GM18498 (cell line): ENCODE results near the gene CELSR1.

Experiments
- ATAC-seq: cut with Tn5 transposase; IDR thresholded peaks from one replicate; pipeline ENCODE4 v1.9.1; 2021; ENCODE audit warnings: mild to moderate bottlenecking, moderate library complexity; ENCODE audit not compliant: unreplicated experiment

The CELSR1 gene

DNA sequence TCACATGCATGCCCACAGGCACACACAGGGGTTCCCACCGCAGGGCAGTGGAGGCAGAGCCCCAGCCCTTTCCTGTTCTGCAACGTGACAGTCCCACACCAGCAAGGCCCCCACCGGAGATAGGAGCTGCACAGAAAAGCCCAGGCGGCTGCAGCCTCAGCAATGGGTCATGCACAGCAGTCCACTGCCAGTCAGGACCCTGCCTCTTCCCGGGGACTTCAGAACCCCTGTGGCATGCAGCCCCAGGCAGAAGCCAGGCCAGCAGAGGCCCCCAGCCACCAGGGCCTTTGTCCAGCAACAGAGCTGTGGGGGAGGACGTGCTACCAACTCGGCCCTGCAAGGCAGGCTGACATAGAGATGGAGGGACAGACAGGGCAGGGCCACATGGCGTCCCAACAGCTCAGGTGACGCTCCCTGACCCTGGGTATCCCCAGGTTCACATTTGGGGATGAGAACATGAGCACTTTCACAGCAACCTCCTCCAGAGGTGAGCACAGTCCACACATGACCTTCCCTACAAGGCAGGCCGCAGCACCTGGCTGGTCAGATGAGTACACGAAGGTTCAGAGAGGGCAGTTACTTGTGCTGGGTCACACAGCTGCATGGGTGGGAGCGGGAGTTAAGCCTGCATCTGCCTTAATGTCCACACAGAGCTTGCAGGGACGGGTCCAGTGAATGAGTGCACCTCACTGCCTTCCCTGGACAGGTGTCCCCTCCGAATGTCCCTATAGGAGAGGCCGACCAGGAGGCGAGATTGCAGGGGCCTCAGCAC is 87.3 kb downstream of the CELSR1 start:
- no peak for ATAC-seq

DNA sequence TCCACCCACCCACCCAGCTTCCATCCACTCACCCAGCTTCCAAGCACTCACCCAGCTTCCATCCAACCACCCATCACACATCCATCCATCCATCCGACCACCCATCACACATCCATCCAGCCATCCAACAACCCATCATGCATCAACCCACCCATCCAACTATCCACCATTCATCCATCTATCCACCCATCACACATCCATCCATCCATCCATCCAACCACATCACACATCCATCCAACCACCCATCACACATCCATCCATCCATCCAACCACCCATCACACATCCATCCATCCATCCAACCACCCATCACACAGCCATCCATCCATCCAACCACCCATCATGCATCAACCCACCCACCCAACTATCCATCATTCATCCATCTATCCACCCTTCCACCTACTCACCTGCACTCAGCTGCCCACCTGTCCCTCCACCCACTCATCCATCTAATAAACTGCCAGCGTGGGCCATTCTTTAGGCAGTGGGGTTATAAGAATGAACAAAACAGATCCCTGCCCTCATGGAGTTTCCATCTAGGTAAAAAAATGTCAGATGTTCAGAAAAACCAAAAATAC is 88.2 kb downstream of the CELSR1 start:
- ATAC-seq = no peak

DNA sequence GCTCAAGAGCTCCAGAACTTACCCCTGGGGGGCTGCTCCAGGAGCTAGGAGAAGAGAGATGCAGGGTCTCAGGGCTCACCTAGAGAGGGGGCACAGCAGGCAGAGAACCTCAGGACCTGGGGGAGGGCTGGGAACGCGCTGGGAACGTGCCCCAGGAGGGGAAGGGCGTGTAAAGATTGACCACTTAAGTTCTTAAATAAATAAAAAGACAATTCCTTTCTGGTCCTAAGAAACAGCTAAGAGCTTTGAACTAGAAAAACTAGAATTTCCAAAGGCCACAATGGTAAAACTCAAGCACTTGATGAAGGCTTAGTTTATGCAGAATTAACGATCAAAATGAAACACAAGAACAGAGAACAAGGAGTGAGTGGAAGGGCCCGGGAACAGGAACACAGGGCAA is 89.1 kb downstream of the CELSR1 start:
- ATAC-seq = no peak

DNA sequence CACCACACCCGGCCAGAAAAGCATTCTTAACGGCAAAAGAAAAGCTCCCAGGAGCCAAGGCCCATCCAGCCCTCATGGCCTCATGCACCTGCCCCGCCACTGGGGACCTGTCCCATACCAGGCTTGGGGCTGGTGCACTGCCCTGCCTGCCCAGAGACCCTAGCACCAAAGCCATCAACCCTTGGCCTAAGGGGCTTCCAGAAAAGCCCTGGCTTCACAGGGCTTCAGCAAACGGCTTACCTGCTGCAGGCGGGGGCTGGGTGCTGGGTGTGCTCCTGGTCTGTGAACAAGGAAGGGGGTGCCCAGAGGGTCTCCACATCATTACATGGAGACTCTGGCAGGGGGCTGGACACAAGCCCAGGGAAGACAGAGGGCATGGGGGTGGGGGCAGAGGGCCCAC is 89.5 kb downstream of the CELSR1 start:
- ATAC-seq = no peak

DNA sequence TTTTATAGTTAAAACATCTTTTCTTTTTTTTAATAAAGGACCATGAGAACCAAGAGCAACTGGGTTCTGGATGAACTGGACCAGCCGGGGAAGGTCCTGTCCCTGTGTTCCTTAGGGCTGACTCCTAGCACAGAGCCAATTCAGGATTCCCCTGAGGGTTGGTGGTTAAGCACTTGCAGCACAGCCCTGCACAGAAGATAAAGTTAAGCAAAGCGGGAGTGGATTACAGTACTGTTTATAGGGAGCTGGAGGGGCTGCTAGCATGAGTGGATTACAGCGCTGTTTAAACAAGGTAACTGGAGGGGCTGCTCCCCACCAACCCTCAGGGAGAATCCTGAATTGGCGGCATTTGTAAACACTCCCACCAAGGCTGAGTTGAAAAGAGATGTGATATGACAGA is 90.6 kb downstream of the CELSR1 start:
- no peak for ATAC-seq

DNA sequence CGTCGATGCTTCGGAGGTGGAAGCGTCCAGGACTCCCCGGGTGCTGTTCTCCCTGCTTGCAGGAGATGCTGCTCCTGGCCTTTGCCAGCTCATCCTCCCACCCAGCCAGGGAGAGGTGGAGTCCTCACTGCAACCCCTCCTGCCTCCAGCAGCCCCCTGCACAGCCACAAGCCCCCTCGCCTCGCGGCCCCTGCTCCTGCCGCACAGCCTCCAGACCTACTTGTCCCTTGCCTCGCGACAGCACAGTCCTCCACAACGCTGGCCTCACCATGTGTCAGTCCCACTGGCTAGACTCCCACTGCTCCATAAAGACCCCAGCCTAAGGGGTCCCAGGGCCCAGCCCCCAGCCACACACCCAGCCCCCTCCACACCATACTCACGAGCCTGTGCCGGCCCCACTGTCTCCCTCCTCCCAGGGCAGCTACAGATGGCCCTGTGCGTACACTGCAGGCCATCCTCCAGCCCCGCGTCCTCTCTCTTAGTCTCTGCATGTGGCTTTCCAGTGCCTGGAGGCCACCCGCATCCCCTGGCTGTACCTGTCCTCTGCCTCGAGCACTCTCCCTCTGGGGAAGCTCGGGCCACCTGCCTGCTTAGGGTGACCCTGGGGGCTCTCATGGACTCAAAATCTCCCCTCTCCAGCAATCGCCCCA is 91.5 kb downstream of the CELSR1 start:
- no peak for ATAC-seq

DNA sequence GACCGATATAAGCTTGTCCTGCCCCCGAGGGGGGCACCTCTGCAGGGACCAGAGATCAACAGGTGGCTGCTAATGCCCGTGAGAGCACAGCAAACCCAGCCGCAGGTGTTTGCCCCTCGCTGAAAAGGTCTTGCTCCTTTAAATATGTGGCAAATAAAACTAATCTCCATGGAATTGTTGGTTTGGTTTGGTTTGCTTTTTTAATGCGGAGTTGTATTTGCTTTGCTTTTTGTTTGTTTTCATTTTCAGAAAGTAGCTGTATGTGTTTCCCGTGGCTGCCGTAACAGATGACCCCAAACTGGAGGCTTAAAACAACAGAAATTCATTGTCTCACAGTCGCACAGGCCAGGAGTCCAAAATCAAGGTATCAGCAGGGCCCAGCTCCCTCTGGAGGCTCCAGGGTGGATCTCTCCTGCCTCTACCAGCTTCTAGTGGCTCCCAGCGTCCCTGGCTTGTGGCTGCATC is 93.0 kb downstream of the CELSR1 start:
- ATAC-seq = no peak

DNA sequence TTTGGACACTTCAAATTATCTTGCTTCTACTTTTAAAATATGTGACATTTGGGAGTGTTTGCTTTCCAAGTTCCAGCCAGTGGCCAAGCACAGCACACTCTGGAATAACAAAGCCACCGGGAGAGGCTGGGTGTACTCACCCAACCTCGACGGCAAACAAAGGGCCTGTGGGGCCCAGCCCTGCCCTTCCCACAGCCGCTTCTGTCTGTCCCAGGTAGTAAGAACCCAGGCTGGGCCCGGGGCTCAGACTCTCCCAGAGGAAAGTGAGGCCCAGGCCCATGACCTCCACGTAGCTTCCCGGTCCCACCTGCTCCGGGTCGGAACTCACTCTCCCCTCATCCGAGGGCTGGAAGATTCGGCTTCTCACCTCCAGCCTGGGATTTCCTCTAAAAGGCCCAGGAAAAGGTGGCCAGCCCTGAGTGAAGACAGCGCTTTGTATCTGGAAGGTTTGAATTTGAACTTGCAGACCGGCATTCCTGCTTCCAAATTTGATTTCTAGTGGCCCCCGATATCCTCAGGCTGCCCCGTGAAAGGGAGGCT is 93.5 kb downstream of the CELSR1 start:
- no peak for ATAC-seq

DNA sequence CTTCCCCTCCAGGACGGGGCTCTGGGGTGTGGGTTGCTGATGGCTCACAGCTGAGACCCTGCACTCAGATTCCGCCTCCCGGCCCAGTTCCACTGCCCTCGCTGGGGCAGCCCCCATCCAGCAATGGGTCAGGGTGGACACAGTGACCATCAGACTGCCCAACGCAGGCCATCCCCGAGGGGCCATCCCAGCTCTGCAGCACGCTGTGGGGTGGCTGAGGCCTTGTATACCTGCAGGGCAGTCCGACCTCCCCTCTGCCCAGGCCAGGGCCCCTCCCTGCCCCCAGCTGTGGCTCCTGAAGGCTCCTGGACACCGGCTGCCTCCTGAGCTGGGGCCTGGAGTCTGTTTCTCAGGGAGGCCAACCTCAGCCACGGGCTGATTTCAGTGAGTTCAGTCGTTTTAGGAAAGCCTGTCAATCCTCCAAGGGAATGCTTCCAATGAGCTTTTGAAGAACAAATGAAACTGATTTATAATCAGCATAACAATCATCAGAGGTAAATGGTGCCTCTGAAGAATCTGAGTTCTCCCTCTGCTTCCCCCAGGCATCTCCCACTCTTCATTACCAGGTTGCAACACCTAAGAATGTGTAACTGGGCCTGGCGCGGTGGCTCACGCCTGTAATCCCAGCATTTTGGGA is 95.1 kb downstream of the CELSR1 start:
- no peak for ATAC-seq

DNA sequence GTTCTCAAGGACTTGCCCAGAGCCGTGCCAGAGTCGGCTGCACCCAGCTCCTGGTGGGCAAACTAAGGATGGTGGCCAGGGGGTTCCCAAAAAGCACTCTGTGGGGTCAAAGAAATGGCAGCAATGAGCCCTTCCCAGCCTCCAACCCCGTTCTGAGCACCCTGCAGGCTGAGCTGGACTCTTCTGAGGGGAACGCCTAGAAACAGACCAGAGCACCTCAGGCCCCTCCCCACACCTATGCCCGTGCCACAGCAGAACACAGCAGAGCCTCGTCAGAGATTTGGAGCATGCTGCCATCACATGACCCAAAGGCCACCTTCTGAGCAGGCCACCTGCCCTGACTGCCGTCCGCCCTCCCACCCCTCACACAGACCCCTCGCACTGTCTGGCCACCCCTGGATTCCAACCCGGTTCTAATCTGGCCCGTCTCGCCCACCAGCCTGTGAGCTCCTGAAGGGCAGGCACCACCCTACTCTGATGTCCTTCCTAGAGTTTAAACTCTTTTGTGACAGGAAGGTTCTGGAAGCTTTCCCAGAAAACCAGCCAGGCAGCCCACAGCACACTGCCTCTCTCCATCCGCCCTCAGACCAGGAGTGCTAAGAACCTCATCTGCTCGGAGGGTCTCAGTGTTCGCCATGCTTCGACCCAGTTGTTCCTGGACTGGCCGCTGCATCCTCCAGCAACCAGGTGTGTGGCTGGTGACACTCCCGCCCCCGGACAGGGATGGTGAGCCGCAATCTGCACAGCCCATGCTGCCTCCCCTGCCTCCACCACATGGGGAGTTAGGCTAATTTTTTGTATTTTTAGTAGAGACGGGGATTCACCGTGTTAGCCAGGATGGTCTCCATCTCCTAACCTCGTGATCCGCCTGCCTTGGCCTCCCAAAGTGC is 97.6 kb downstream of the CELSR1 start:
- no peak for ATAC-seq

DNA sequence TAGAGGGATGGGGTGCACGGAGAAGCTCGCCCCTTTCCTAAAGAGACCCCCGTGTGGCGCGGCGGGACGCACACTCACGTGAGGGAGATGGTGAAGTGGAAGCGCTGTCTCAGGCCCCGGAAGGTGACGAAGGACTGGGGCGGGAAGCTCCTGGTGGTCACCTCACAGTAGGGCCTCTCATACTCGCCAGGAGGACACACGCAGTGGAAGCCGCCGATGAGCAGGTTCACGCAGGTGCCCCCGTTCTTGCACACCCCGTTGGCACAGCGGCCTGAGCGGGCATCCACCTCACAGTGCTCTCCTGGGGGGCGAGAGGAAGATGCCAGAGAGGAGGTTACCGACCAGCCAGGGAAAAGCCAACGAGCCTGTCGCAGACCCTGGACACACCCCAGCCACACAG is 98.3 kb downstream of the CELSR1 start:
- ATAC-seq = no peak

DNA sequence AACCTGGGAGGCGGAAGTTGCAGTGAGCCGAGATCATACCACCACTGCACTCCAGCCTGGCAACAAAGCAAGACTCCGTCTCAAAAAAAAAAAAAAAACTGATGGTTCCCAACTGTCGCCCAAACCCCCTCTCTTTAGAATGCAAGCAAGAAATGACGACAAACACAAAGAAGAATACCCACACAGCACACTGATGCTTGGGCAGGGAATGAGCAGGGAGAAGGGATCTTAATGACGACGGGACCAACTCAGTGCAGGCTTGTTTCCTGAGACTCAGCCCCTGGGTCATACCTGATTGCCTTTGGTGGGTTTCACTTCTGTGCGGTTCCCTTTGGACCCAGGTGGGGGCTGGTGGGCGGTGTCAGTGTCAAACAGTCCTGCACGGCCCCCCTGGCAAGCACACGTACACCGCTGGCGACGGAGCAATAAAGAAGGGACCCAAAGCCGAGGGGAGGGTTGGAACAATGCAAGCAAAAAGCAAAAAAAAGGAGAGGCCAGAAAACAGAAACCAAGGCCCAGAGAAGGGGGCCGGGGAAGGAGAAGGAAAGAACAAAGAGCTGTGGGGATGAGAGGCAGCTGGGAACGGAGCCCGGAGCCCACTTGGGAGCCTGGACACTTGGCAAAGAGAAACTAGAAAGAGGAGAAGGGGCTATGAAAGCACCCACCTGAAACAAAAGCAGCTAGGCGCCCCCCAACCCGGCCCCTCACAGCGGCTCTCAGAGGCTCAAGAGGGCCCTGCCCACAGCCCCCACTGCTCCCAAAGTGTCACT is 99.6 kb downstream of the CELSR1 start:
- ATAC-seq = no peak

DNA sequence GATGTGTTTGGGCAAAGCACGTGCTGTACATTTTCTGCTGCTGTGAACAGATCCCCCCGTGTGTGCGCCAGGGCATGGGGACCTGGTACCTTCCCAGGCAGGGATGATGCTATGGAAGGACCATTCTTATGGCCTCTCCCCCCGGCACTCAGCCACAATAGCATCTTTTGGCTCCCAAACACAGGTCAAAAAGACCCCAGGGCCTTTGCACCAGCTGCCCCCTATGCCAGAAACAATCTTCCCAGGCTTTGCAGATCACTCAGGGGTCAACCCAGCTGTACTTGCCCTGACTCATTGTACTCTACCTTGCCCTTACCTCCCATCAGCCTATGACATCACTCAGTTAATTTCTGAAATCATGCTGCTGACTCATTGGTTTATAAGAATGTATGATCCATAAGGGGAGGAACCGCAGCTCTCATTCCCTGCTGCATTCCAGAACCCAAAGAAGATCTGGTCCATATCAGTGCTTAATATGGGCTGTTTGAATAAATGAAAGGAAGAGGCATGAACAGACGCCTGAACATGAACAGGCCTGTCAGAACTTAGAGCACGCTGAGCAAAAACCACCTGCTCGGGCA is 100.7 kb downstream of the CELSR1 start:
- no peak for ATAC-seq

DNA sequence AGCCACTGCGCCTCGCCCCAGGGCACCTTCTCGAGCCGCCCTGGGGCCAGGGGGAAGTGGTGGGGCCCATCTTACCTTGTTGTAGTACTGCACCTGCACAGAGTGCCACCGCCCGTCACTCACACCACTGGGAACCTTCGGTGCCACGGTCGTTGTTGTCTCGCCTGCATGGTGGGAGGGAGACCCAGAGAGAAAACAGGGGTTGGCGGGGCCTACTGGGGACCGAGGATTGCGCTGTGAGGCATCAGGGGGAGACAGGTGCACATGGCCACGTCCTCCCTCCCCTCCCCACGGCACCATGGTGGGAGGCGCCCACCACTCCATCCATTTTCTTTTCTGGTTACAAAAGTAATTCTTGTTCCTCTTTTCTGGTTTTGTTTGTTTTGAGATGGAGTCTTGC is 104.1 kb downstream of the CELSR1 start:
- no peak for ATAC-seq

DNA sequence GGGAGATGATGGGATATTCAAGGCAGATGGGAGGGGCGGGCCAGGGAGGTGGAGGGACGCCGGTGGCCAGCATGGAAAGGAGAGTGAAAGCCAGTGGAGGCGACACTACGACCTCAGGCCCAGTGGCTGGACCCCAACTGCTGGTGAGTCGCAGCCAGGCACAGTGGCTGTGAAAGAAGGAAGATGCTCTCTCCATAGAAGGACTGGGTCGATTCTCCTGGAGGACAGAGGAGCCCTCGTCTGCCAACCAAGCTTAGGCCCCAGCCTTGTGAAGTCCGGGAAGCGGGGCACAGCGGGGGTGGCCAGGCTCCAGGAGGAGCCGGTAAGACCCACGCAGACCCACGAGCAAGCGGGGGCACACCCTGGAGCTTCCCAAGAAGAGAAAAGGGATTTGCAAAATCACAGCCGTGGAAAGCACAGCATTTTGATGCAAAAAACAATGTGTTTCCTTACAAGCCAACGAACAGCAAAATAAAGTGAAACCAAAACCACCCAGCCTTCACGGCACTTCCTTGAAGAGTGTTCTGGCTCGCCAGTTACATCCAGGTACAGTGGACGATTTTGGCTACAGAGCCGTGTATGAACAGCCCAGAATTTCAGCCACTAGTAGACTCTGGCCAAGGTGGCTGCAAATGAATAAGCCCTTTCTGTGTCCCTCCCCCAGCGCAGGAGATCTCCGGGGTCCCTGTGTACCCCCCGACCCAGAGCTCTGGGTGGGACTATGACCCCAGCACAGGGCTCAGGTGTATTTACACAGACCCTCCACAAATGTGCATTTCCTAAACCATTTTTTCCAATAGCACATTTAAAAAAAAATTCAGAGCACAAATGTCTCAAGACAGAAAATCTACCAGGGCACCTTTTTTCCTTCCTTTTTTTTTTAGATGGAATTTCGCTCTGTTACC is 105.0 kb downstream of the CELSR1 start:
- no peak for ATAC-seq

DNA sequence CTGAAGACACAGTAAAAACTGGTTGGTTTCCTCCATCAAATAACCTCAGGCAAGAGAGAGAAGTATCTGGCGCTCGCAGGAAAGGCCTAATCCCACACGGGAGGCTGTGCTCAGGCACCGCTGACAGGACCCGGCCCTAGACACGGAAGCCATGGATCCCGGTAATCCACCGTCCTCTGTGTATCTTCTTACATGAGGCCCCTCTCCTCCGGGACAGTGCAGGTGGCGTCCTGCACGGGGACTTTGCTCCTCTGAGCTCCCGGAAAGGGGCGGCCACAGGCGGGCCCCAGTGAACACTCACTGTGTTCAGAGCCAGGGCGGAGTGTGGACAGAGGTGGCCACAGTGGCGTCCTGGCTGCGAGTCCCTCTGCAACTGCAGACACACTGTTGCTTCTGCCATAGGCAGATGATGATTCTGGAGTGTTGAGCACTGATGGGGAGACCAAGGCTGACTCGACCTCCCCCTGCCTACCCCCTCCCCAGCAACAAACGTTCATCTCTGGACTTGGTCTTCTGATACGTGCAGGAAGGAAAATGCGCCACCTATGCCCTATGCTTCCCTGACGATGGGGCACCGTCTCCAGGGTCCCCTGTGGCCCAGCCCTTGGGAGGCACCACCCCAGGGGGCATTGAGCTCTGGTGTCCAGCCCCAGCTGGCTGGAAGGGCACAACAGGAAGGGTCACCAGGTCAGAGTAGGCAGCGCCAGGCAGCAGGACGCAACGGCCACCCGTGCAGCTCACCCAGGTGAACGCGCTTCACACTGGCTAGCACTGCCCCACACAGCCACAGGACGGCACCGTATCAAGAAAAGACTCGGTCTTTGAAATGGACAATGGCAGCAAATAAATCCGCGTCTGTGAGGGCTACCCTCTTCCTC is 106.2 kb downstream of the CELSR1 start:
- no peak for ATAC-seq

DNA sequence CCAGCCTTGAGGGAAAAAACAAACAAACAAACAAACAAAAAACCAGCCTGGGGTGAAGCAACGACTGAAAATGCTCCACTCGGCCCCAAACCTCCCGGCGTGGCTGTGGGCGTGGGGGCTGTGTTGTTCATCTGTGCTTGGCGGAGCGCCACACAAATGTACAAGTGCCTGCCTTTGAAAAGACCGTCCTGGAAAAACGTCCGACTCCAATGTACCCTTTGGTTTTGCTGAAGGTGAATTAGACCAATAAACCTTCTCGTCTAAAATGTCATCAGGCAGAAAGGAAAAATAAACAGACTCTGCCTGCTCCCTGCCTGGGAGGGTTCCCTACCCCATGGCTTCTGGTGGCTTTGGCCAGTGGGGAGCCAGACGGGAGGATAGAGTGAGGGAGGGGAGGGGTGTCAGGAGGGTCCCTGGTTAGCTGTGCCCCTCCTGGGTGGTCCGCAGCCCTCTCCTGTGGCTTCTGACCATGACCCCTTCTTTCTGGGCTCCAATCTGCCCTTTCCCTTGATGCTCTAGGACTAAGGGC is 108.0 kb downstream of the CELSR1 start:
- ATAC-seq = no peak
